SK-N-SH treated with all-trans-retinoic acid at 6 μM for 48 hours (cell line): ENCODE measurements around the gene ALG13.

Experiments
- ATAC-seq: fragments of 200-7000 bp; cut with Tn5 transposase; 3 replicates; pipeline ENCODE4 v1.9.1; 2020; ENCODE audit warnings: mild to moderate bottlenecking, moderate library complexity
- ARNTL ChIP-seq: fragments of 450-650 bp; formaldehyde crosslinking; IDR thresholded peaks from 2 replicates; pipeline ENCODE4 v1.5.0; 2020; ENCODE audit warnings: low read depth, mild to moderate bottlenecking, moderate library complexity, borderline replicate concordance
- CREB5 ChIP-seq: fragments of 250-450 bp; sonication (Bioruptor Pico); IDR thresholded peaks from 2 replicates; pipeline ENCODE4 v1.5.1; 2020; ENCODE audit warnings: low read depth, mild to moderate bottlenecking, moderate library complexity
- CSDC2 ChIP-seq: fragments of 250-450 bp; sonication (Bioruptor Pico); IDR thresholded peaks from 2 replicates; pipeline ENCODE4 v1.5.0; 2020; ENCODE audit warnings: mild to moderate bottlenecking, moderate library complexity
- ESRRG ChIP-seq: fragments of 250-450 bp; sonication (Bioruptor Pico); IDR thresholded peaks from 2 replicates; pipeline ENCODE4 v1.6.1; 2021; ENCODE audit warnings: mild to moderate bottlenecking
- GLIS3 ChIP-seq: fragments of 250-450 bp; sonication (Bioruptor Pico); IDR thresholded peaks from 2 replicates; pipeline ENCODE4 v1.5.0; 2020; ENCODE audit warnings: mild to moderate bottlenecking, moderate library complexity
- ISL1 ChIP-seq: fragments of 250-450 bp; sonication (Bioruptor Pico); IDR thresholded peaks from 2 replicates; pipeline ENCODE4 v2.1.2; 2022; ENCODE audit warnings: mild to moderate bottlenecking, moderate library complexity
- OSR1 ChIP-seq: fragments of 250-450 bp; sonication (Bioruptor Pico); IDR thresholded peaks from 2 replicates; pipeline ENCODE4 v1.8.0; 2022; ENCODE audit warnings: moderate library complexity, mild to moderate bottlenecking, inconsistent platforms
- PATZ1 ChIP-seq: fragments of 250-450 bp; sonication (Bioruptor Pico); IDR thresholded peaks from 2 replicates; pipeline ENCODE4 v1.8.0; 2020; ENCODE audit warnings: mild to moderate bottlenecking, moderate library complexity, borderline replicate concordance
- POU6F1 ChIP-seq: fragments of 250-450 bp; sonication (Bioruptor Pico); IDR thresholded peaks from 2 replicates; pipeline ENCODE4 v1.8.0; 2021; ENCODE audit warnings: low read depth, mild to moderate bottlenecking, moderate library complexity, borderline replicate concordance
- PPARA ChIP-seq: fragments of 250-450 bp; sonication (Bioruptor Pico); IDR thresholded peaks from 2 replicates; pipeline ENCODE4 v1.5.0; 2020; ENCODE audit warnings: mild to moderate bottlenecking, borderline replicate concordance
- RARB ChIP-seq: fragments of 250-450 bp; sonication (Bioruptor Pico); IDR thresholded peaks from 2 replicates; pipeline ENCODE4 v1.8.0; 2021; ENCODE audit warnings: mild to moderate bottlenecking, moderate library complexity
- SNAI2 ChIP-seq: fragments of 250-450 bp; sonication (Bioruptor Pico); IDR thresholded peaks from 2 replicates; pipeline ENCODE4 v1.5.0; 2020; ENCODE audit warnings: mild to moderate bottlenecking, moderate library complexity
- TCF4 ChIP-seq: fragments of 250-450 bp; sonication (Bioruptor Pico); IDR thresholded peaks from 2 replicates; pipeline ENCODE4 v1.8.0; 2021; ENCODE audit warnings: mild to moderate bottlenecking, moderate library complexity, borderline replicate concordance
- TSHZ2 ChIP-seq: fragments of 250-450 bp; sonication (Bioruptor Pico); IDR thresholded peaks from 2 replicates; pipeline ENCODE4 v1.5.0; 2020; ENCODE audit warnings: mild to moderate bottlenecking, moderate library complexity
- ZC3H10 ChIP-seq: fragments of 250-450 bp; sonication (Bioruptor Pico); IDR thresholded peaks from 2 replicates; pipeline ENCODE4 v1.5.1; 2021; ENCODE audit warnings: mild to moderate bottlenecking, moderate library complexity
- ZFP3 ChIP-seq: fragments of 250-450 bp; sonication (Bioruptor Pico); IDR thresholded peaks from 2 replicates; pipeline ENCODE4 v1.5.0; 2020; ENCODE audit warnings: mild to moderate bottlenecking, moderate library complexity
- ZFP30 ChIP-seq: fragments of 450-650 bp; formaldehyde crosslinking; IDR thresholded peaks from 2 replicates; pipeline ENCODE4 v1.5.0; 2022; ENCODE audit warnings: mild to moderate bottlenecking, moderate library complexity
- ZNF565 ChIP-seq: fragments of 450-650 bp; formaldehyde crosslinking; conservative IDR thresholded peaks from 2 replicates; pipeline ENCODE4 v1.5.0; 2020; ENCODE audit warnings: low read depth, mild to moderate bottlenecking, moderate library complexity
- ZNF70 ChIP-seq: fragments of 450-650 bp; formaldehyde crosslinking; IDR thresholded peaks from 2 replicates; pipeline ENCODE4 v1.5.0; 2020; ENCODE audit warnings: mild to moderate bottlenecking, moderate library complexity
- ZNF8 ChIP-seq: fragments of 450-650 bp; formaldehyde crosslinking; IDR thresholded peaks from 2 replicates; pipeline ENCODE4 v1.5.0; 2020; ENCODE audit warnings: mild to moderate bottlenecking, moderate library complexity

Gene ALG13

GRCh38 chrX:111731351-111731750 lies 50.4 kb downstream of the ALG13 start (continued):
- TF ChIP-seq ZNF8 (CRISPR knock-in tag), result no peak
- no peak for TF ChIP-seq SNAI2 (CRISPR knock-in tag)
- TF ChIP-seq ESRRG (CRISPR knock-in tag), result no peak
- TF ChIP-seq CREB5 (CRISPR knock-in tag), result no peak
- no peak for TF ChIP-seq GLIS3
- no peak for TF ChIP-seq TSHZ2 (CRISPR knock-in tag)
- no peak for TF ChIP-seq OSR1
- no peak for TF ChIP-seq CSDC2 (CRISPR knock-in tag)
- no peak for TF ChIP-seq ZFP30 (CRISPR knock-in tag)

- ATAC-seq, result no peak
- no peak for TF ChIP-seq ISL1 (CRISPR knock-in tag)
- TF ChIP-seq ZNF8 (CRISPR knock-in tag), result no peak
- TF ChIP-seq GLIS3, result no peak
- TF ChIP-seq PPARA (CRISPR knock-in tag), result no peak
- TF ChIP-seq ZFP30 (CRISPR knock-in tag), result no peak
- TF ChIP-seq ZNF565, result no peak
- TF ChIP-seq TSHZ2 (CRISPR knock-in tag), result no peak
- no peak for TF ChIP-seq ARNTL (CRISPR knock-in tag)
- TF ChIP-seq ESRRG (CRISPR knock-in tag), result no peak
- no peak for TF ChIP-seq TCF4
- TF ChIP-seq PATZ1 (CRISPR knock-in tag), result no peak
- TF ChIP-seq SNAI2 (CRISPR knock-in tag), result no peak
- TF ChIP-seq ZFP3 (CRISPR knock-in tag), result no peak
- TF ChIP-seq CSDC2 (CRISPR knock-in tag), result no peak
- no peak for TF ChIP-seq ZC3H10 (CRISPR knock-in tag)
- TF ChIP-seq ZNF70 (CRISPR knock-in tag), result no peak
- TF ChIP-seq RARB, result no peak
- TF ChIP-seq OSR1, result no peak
Observed at GRCh38 chrX:111736571-111736970, 55.6 kb downstream of the ALG13 start.

GRCh38 chrX:111742018-111742417 lies 61.0 kb downstream of the ALG13 start:
- ATAC-seq, result no peak
- TF ChIP-seq ISL1 (CRISPR knock-in tag), result no peak
- no peak for TF ChIP-seq PATZ1 (CRISPR knock-in tag)
- TF ChIP-seq ZNF70 (CRISPR knock-in tag), result no peak
- TF ChIP-seq ZFP30 (CRISPR knock-in tag), result no peak
- no peak for TF ChIP-seq POU6F1 (CRISPR knock-in tag)
- no peak for TF ChIP-seq OSR1
- no peak for TF ChIP-seq ZFP3 (CRISPR knock-in tag)
- no peak for TF ChIP-seq TCF4
- TF ChIP-seq ZC3H10 (CRISPR knock-in tag), result no peak
